GM18499 (cell line): ENCODE measurements around the gene ELOVL3.
"Not testable (repeated sequence)": the region's sequence is repeated elsewhere in the genome, so short reads cannot be mapped to it uniquely, and the experiment has no call there.

Source experiments
- ATAC-seq: cut with Tn5 transposase; IDR thresholded peaks from one replicate; pipeline ENCODE4 v1.9.1; 2021; ENCODE audit warnings: moderate number of reproducible peaks; ENCODE audit not compliant: insufficient read depth, unreplicated experiment

ELOVL3 gene

DNA sequence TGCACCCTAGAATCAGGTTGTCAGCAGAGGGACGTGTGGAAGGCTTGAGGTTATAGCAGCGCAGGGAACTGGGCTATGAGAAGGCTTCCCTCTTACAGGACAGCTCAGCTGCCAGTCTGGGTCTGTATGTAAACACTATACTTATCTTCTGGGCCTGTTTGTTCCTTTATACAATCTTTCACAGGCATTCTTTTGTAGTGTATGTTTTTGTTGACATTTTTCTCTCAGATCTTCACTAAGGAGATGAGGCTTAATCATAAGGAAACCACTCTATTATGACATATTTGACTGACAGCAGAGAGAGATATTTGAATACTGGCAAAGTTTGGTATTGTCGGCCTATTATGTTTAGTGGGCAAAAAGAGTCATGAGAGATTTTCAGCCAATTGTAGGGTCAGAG is 20.2 kb downstream of the ELOVL3 start:
- ATAC-seq, result no peak

DNA sequence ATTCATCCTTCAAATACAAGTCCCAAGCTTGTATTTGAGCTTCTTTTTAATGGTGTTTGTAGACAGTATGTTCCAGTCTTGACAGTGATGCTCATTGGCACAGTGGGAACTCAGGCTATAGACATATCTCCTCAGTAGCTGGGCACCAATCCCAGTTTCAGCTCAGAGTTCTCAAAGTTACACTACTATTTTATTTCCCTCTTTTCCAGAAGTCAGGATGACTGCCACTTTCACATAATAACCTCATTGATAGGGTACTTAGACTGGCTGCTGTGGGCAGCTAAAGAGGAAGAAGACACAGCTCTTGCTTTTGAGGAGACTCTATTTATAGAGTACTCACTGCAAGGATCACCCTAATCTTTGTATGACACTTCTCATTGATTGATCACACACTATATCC is 21.6 kb downstream of the ELOVL3 start:
- no peak for ATAC-seq

DNA sequence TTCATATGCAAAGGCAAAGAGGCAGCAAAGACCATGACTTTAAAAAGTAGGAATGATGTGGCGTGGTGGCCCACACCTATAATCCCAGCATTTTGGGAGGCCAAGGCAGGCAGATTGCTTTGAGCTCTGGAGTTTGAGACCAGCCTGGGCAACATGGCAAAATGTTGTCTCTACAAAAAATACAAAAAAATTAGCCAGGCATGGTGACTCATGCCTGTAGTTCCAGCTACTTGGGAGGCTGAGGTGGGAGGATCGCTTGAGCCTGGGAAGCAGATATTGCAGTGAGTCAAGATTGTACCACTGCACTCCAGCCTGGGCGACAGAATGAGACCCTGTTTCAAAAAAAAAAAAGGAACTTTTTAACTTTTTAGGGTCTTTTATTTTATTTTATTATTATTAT is 26.4 kb downstream of the ELOVL3 start:
- ATAC-seq, result not testable (repeated sequence)

DNA sequence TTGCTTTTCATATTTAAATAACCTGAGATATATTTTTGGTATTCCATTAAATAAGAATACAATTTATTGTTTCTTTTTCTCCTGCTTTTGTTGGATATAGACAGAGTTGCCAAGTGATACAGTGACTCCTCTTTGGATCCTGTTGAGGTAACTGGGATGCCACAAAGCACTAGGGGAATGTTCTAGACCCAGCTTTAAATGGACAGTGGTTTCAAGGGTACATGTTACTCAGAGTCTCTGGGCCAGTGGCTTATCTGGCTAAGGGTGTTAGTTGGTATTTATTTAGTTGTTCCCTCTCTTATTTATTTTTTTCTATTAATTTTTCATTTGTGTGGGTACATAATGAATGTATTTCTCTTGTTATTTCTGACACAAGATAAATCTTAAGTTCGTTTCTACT is 28.3 kb downstream of the ELOVL3 start:
- no peak for ATAC-seq

DNA sequence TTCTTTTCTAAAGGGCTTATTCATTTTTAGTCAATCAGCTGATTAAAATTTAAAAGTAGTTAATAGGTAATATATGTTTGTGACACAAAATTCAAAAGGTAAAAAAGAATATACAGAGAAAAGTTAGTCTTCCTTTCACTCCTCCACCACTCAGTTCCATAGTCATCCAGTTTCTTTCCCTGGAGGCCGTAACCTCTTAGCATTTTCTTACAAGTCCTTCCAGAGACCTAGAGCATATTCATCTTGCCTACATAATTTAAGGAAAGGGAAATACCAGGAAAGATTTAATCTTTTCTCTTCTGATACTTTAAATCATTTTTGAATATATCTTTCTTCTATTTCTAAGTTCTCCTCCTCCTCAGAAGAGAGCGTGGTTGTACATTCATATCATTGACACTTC is 29.3 kb downstream of the ELOVL3 start:
- no peak for ATAC-seq

DNA sequence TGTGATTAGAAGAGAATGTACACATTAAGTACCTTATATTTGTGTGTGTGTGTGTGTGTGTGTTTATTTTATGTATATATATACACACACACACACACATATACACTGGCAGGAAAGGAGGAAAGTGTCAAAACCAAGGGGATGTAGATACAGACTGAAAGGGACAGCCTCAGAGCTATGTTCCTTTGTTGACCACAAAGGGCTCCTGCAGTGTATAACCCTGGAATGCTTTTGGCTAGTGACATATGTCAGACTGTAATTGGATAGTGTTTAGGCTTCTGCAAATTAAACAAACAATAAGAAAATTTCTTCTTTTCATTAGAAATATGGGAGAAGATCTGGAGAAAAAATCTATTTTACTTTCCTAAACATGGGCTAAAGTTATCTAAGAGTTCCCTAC is 35.1 kb downstream of the ELOVL3 start:
- no peak for ATAC-seq

DNA sequence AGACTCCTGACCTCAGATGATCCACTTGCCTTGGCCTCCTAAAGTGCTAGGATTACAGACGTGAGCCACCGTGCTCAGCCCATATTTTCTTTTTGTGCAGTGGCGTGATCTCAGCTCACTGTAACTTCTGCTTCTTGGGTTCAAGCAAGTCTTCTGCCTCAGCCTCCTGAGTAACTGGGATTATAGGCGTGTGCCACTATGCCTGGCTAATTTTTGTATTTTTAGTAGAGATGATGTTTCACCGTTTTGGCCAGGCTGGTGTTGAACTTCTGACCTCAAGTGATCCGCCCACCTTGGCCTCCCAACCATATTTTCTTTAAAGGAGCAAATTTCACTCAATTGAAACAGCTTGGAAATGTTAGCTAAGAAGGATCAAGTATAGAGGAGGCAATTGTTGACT is 35.7 kb downstream of the ELOVL3 start:
- ATAC-seq, result no peak

DNA sequence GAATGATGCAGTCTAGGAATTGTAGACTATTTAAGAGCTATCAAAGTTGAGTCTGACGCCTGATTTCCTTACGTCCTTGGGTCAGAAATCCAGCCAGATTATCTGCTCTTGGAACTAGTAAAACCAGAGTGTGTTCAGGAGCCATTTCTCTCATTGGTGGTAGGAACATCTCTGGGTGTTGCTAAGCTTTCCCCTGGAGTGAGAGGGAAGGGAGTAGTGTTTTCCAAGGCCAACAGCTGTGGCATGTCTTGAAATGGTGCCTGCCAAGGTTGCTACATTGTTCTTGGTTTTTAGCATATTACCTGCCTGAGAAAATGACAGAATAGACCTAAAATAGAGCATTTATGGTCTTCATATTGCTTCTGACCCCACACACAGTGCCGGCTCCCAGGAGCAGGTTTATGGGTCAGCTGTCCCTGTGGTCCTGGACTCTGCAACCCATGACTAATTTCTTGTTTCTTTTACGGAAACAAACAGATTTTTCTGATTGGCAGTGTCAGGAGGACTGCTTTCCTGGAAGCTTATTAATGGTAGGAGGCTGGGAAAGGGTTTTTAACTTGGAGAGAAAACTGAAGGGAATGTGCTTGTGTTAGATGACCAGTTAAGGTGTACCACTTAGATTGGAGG is 36.8 kb downstream of the ELOVL3 start:
- no peak for ATAC-seq

DNA sequence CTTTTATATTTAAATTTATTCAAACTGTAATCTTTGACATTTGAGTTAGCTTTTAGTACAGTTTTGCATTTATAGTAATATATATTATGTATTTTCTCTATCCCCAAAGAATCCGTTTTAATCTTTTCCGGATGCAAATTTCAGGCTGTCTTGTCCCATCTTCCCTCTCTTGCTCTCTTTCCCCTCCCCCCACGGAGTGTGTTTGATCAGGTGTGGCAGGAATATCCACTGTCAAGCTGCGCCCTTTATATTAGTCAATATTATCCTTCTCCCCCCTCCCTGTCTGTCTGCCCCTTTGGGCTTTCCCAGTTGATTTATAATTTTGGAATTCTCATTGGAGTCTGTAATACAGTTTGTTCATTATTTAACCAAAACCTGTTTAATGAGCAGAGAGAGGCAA is 38.3 kb downstream of the ELOVL3 start:
- ATAC-seq, result no peak

DNA sequence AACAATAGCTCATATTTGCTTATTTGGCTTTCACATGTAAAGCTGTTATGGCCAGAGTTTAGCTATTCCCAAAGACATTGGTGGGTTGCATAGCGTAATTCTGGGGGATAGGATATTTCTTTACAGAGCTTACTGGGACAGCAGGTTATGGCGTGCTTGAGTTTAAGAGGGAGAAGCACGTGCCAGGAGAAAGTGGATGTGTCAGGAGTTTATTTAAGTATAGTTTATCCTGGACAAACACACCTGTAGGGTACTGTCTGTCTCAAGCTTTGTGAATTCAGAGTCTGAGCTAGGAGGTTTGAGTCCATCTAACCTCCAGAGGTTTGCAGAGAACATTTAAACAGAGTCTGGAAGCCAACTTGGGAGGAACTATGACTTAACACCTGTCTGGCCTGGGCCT is 40.6 kb downstream of the ELOVL3 start:
- no peak for ATAC-seq

DNA sequence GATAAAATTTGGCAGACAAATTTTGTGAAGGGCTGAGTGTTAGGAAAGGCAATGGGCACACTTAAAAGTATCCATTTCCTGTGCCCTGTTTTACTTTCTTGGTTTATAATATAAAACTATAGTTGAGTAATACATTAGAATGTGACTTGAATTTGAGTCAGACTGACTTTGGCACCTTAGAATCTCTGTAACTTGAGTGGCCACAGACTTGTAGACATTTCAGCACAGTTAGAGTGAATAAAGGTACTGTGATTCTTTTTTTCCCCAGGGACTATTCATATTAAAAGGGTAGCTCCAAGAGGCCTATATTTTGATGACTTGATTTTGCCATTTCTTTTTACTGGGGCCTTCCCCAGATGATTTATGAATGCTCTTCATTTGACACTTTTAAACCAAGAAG is 41.6 kb downstream of the ELOVL3 start:
- ATAC-seq, result no peak

DNA sequence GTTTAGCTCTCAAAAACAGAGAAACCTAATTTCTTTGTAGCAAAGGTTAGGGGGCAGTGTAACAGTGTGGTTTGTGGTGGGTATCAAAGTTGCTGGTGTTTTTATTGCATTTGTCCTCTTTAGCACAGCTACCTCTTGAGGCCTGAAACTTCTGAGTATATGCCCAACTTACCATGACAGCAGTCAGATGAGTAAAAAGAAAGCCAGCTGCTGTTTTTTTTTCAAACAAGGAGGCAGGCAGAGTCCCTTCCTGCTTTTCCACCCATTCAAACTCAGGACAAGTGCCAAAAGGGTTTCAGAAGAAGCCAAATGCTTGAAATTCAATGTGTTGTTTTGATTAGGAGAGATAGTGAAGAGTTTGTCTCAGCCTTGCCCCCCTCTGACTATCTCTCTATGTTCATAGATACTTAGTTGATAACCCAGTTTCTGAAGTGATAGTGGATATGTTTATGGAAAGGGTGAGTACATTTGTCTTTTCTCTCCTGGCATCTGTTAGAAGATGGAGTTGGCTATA is 42.3 kb downstream of the ELOVL3 start:
- ATAC-seq, result no peak

DNA sequence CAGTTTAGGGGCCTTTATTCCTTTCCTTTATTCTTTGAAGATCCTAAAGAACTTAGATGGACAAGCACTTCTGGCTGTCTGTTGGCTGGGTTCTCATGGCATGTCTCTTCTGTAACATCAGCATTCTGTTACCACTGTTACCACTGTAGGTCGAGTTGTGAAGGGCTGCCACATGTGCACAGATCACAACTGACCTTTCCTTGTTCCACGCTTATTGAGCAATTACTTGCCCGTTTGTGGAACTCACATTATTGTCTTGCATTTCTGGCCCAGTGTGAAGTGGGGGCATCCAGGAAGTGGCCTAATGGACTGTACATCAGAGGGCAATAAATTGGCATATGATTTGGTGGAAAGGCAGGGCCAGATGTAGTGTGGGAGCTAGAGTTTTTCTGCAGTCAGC is 42.9 kb downstream of the ELOVL3 start:
- ATAC-seq, result no peak

DNA sequence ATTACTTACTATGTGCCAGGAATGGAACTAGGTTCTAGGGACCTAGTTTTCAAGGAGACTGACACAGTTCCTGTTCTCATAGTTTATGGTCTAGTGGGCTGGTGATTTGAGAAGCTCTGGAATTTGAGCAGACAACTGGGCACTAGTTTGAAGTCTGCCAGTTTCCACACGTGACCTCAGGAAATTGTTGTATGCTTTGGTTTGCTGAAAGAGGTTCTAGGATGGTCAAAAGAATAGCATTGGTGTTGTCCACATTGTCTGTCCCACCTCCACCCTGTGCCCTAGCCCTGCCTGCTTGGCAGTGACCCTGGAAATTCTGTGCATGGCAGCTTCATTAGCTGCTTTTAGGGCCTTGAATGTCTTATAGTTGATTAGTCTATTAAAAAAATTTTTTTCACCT is 48.0 kb downstream of the ELOVL3 start:
- no peak for ATAC-seq

DNA sequence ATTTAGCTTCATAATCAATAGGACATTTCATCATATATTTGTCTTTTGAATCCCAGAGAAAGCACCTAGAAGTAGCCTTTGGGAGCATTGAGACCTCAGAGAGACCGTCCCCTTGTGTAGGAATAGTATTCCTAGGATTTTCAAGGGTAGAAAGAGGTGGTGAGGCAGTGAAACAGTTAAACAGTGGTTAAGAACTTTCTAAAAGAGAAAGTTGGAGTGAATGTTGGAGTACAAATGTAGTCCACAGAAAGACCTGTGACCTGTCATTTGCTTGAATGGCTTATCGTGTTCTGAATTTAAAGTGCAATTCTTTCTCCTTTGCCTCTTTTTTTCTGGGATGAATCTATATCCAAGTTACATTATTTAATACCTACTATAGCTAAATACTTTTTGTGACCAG is 49.2 kb downstream of the ELOVL3 start:
- no peak for ATAC-seq

DNA sequence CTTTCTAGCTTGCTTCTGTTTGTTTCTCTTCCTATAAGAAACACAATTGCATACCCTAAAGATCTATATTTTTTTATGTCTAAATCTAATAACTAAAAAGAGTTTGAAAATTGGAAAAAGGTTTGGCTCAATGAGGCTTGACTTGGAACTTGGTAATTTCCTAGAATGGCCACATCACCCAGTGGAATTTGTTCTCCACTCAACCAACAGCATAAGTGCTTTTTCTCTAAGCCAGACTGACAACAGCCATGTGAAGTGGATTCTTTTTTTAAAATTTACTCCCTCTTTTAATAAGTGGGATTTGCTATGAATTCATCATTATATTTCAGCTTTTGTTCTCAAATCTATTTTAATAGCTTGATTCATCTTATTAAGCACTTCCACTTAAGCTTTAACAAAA is 53.0 kb downstream of the ELOVL3 start:
- no peak for ATAC-seq
